K562 treated with DMSO at 1 percent for 4 hours (cell line): ENCODE measurements around the gene RRM2. TPM values are rescaled to one million over a fixed set of nuclear protein-coding genes. Genes with fewer than 3 reads are reported as not detected.

Experiments used
- total RNA-seq: library from RNA; unstranded; fragments of 300-600 nt; gene quantifications from 2 replicates; pipeline ENCODE4 v1.2.3, GENCODE V29; 2022; ENCODE audit not compliant: insufficient read depth

Gene RRM2
- total RNA-seq: 43.0 and 45.2 TPM in 2 replicates

DNA sequence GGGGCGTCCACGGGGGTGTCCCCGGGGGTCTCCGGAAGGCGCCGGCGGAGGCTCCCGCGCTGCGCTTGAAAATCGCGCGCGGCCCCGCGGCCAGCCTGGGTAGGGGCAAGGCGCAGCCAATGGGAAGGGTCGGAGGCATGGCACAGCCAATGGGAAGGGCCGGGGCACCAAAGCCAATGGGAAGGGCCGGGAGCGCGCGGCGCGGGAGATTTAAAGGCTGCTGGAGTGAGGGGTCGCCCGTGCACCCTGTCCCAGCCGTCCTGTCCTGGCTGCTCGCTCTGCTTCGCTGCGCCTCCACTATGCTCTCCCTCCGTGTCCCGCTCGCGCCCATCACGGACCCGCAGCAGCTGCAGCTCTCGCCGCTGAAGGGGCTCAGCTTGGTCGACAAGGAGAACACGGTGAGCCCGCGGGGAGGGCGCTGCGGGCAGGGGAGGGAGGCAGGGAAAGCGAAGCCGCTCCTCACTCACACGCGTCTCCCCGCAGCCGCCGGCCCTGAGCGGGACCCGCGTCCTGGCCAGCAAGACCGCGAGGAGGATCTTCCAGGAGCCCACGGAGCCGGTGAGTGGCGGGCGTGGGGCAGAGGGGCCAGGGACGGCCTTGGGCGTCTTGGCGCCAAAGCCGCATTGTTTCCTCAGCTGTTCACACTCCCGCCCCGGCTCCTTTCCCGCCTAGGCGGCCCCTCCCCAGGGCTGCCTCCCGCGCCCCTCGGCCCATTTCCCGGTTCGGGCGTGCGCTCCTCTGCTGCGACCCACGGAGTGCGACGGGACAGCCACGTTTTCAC lies at the start of gene RRM2:
RRM2 (plus strand) TSS at position 240 of the 781 bp plus-strand sequence; CDS start at position 300, 60 bp downstream.

DNA sequence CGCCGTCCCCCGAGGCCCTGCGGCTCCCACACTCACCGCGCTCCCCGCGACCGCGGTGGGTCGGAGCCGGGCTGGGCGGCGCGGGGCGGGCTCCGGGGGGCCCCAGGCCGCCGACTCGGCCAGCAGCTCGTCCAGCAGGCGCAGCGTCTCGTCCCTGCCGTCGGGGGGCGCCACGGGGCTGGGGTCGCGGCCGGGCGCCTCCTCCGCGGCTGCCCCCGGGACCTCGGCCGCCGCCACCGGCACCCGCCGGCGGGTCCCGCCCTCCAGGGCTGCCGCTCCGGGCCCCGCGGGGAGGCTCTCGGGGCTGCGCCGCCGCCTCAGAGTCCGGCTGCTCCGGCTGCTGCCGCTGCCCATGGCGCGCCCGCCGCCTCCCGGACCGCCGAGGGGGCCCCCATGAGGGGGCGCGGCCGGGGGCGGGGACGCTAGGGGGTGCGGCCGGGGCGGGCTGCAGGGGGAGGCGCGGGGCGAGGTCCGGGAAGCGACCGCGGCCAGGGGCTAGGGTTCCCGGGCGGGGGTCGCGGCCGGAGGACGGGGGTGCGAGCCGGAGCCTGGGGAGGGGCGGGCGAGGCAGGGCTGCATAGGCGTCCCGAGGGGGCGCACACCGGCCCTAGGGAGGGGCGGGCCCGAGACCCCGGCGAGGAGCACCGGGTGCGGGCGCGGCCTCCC lies 42.5 kb upstream of the RRM2 start, which contains the start of gene CYS1:
CYS1 (minus strand) TSS at position 542 of the 666 bp plus-strand sequence; CDS start at position 354, 188 bp downstream.

Other genes with a start within 250 kb of the RRM2 start
- gene GRHL1, start 171.0 kb upstream of the RRM2 start, total RNA-seq: 6.6 and 9.2 TPM in 2 replicates
- gene KLF11, start 79.2 kb upstream of the RRM2 start, total RNA-seq: 6.7 and 9.2 TPM in 2 replicates
- gene CYS1, start 42.3 kb upstream of the RRM2 start, total RNA-seq: not detected in 2 replicates
- gene HPCAL1, start 180.2 kb downstream of the RRM2 start, total RNA-seq: 145 and 147 TPM in 2 replicates